22Rv1 (cell line): ENCODE measurements around the gene CD80.

Experiments
- H3K27ac ChIP-seq: fragments of 450-650 bp; 2 replicates; pipeline ENCODE4 v1.5.1; 2017
- ZFX ChIP-seq: fragments of 450-650 bp; IDR thresholded peaks from 2 replicates; pipeline ENCODE4 v1.6.1; 2017; ENCODE audit warnings: antibody characterized with exemption, borderline replicate concordance
- TF ChIP-seq, protein P1 (sequence below): fragments of 450-650 bp; IDR thresholded peaks from 2 replicates; pipeline ENCODE4 v1.5.1; 2017; ENCODE audit warnings: mild to moderate bottlenecking

CD80 gene

DNA sequence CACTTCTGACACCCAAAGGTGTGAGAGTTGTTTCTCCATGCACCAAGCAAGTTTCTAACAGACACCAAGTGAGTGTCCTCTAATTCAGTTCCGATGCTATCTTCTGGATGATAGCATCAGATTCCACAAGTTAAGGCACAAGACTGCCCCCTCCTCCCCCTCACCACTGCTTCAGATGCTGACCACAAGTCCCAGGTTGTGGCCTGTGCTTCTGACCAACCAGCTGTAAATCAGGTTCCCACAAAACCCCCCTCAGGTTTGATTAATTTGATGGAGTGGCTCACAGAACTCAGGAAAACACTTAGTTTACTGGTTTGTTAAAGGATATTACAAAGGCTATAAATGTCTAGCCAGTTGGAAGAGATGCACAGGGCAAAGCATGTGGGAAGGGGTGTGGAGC is 31.3 kb upstream of the CD80 start:
- TF ChIP-seq, protein P1, sequence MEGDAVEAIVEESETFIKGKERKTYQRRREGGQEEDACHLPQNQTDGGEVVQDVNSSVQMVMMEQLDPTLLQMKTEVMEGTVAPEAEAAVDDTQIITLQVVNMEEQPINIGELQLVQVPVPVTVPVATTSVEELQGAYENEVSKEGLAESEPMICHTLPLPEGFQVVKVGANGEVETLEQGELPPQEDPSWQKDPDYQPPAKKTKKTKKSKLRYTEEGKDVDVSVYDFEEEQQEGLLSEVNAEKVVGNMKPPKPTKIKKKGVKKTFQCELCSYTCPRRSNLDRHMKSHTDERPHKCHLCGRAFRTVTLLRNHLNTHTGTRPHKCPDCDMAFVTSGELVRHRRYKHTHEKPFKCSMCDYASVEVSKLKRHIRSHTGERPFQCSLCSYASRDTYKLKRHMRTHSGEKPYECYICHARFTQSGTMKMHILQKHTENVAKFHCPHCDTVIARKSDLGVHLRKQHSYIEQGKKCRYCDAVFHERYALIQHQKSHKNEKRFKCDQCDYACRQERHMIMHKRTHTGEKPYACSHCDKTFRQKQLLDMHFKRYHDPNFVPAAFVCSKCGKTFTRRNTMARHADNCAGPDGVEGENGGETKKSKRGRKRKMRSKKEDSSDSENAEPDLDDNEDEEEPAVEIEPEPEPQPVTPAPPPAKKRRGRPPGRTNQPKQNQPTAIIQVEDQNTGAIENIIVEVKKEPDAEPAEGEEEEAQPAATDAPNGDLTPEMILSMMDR = no peak
- TF ChIP-seq ZFX = no peak
- no peak overlapping the region for H3K27ac ChIP-seq

DNA sequence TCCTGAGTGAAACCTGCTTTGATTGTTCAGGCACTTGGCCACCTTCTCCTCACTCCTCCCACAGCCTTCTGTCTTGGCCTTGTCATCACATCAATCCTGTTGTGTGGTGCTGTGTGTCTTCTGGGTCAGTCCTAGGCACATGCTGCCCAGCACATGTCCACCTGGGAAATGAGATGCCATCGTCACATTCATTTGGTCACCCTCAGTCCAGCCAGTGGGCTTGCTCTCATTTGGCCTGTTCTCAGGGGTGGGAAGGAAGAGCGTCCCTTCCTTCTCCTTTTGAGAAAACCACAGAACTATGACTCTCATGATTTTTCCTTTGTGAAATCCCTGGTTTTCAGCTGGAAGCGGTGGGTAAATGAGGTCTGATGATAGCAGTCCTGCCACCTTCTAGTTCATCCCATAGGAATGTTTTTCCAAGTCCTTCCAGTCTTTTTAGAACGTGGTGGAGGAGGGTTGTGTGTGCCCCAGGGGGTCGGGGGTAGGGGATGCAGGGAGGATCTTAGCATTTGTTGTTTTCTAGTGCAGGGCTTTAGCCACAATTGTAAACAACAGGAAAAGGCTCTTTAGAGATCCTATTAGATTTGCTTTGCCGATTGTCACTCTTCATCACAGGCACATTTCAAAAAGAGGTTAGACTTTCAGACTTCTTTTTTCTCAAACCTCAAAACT is 29.8 kb upstream of the CD80 start:
- no peak overlapping the region for H3K27ac ChIP-seq
- TF ChIP-seq, protein P1 = no peak
- no peak for TF ChIP-seq ZFX

DNA sequence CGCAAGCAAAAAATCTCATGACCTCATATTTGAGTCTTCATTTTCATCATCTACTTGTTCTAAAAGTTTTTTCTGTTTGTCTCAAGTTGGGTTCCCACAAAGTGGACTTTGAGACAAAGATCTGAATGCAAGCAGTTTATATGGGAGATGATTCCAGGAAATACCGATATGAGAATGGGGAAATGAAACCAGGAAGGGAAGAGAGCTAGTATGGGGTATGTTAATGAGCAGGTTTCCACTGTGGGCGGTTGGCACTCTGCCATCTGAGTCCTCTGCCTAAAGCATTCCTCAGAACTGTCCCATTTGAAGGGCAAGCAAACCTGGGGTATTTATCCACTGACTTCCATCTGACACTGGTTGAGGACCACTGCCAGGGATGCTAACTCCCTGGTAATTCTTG is 28.7 kb upstream of the CD80 start:
- H3K27ac ChIP-seq = no peak overlapping the region
- TF ChIP-seq ZFX = no peak

DNA sequence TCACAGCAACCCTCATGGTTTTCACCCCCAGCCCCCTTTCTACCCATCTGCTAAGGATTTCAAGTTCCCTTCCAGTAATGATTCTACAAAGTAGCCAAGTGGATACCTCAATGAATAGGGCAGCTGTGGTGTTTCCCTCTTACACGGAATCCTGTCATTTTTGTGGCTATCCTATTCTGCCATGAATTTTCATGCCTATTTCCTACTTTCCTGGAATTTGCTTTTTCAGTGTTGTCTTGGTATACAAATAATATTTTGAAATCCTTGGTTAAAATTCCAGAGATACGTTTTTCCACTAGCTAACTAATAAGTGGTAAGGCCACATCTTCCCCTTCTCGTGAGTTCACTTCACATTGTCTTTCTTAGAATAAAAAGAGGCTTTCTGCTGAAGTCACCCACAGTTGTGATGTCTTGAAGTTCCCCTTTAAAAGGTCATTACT is 27.3 kb upstream of the CD80 start:
- no peak overlapping the region for H3K27ac ChIP-seq

DNA sequence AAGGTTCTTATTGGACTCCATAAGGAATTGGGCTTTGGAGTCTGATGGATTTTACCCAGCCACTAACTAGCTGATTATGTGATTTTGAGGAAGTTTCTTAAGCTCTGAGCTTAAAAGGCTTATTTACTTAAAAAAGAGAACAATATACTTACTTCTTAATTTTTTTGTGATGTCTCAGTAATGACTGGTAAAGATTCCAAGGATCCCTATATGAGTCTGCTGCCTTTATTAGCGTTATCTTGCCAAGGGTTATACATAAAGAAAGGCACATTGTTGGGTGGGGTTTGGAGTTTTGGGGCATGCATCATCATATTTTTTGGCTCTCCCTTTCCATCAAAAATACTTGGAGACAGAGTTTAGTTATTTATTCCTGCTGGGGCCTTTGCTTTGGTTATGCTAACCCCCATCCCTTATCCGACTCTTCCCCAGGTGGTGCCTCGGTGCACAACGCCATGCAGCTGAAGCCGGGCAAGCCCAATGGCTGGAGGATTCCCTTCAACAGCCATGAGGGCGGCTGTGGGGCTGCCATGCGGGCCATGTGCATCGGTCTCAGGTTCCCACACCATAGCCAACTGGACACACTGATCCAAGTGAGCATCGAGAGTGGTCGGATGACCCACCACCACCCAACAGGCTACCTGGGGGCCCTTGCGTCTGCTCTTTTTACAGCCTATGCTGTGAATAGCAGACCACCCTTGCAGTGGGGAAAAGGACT is 26.6 kb upstream of the CD80 start:
- TF ChIP-seq, protein P1 = no peak
- TF ChIP-seq ZFX = no peak
- H3K27ac ChIP-seq = no peak overlapping the region

More for the DNA sequence above, 27.3 kb upstream of the CD80 start:
- no peak for TF ChIP-seq ZFX
- TF ChIP-seq, protein P1 = no peak

DNA sequence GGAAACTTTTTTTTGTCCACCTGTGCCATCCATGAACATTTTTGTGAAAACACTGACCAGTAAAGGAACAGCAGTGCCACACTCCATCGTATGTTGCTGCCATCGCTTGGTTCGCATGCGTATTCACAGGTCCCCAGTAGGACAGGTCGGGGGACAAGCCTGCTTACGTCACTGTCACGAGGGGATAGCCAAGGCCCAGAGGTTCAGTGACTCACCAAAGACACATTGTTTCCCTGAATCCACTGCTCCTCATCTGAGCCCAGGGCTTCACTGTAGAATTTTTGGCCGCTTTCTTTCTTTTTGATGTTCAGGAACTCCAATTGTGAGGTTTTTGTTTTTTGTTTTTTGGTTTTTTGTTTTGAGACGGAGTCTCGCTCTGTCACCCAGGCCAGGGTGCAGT is 25.8 kb upstream of the CD80 start:
- no peak overlapping the region for H3K27ac ChIP-seq
- TF ChIP-seq, protein P1 = no peak
- TF ChIP-seq ZFX = no peak

DNA sequence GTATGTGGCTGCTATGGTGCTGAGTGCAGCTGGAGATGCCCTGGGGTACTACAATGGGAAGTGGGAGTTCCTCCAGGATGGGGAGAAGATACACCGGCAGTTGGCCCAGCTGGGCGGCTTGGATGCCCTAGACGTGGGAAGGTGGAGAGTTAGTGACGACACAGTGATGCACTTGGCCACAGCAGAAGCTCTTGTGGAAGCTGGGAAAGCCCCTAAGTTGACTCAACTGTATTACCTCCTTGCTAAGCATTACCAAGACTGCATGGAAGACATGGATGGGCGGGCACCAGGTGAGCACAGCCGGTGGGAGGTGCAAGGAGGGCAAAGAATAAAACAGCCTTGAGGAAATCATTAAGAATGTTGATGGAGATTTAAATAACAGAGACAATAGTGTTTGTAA is 22.8 kb upstream of the CD80 start:
- no peak for TF ChIP-seq ZFX
- TF ChIP-seq, protein P1 = no peak
- H3K27ac ChIP-seq = no peak overlapping the region
